Measurements from ENCODE around the gene CAMKV.
"Not testable (repeated sequence)": the region's sequence is repeated elsewhere in the genome, so short reads cannot be mapped to it uniquely, and the experiment has no call there.

Gene CAMKV

GRCh38 chr3:49869525-49870126 is at the start of gene CAMKV:
CAMKV (minus strand) TSS chr3:49869906; CDS start chr3:49862388, 7,518 bp downstream.
- no peak for DNase-seq (ENCODE audit: low read depth in 2 of 2)

- DNase-seq (ENCODE audit: low read depth in 2 of 2) = not testable (repeated sequence)
Observed at GRCh38 chr3:49917806-49918590, 48.3 kb upstream of the CAMKV start.

- no peak for DNase-seq (ENCODE audit: low read depth in 2 of 2)
Observed at GRCh38 chr3:49916686-49917085, 47.0 kb upstream of the CAMKV start.

- no peak for DNase-seq (ENCODE audit: low read depth in 2 of 2)
Observed at GRCh38 chr3:49914906-49915305, 45.2 kb upstream of the CAMKV start.

DNA sequence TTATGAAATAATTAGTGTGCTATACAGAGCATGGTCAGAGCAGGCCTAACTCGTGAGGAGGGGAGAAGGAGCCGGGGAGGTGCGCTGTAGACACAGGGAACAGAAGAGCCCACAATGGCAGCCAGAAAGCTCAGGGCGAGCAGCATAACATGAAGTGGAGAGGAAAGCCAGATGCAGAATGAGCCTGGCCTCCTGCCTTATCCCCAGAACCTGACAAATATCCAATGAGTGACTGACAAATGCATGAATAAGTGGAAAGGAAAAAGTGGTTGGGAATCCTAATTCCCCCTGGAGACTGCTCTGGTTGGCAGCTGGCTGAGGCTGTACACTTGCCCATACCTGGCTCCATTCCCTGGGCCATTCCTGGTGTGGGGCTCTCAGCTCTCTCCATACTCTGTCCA is 43.2 kb upstream of the CAMKV start:
- DNase-seq (ENCODE audit: low read depth in 2 of 2) = no peak

DNA sequence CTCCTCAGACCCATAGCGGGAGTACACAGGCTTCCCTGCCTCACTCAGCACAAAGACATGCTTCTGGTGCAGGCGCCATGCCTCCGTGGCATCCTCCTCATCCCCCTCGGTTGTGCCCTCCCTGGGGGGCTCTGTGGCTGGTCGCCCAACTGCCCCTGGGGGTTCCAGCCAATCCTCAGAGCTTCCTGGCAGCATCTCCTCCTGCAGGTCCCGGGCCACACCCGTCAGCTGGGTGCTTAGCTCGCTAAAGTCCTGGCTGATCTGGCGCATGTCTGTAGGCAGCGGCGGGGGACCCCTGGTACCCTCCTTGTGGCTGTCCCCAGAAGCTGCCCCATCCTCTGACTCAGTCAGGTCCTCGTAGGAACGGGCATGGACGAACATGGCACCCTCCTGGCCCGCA is 41.9 kb upstream of the CAMKV start:
- DNase-seq (ENCODE audit: low read depth in 2 of 2) = no peak

- DNase-seq (ENCODE audit: low read depth in 2 of 2) = no peak
Observed at GRCh38 chr3:49911124-49911420, 41.4 kb upstream of the CAMKV start.

- DNase-seq (ENCODE audit: low read depth in 2 of 2) = no peak
Observed at GRCh38 chr3:49910409-49911123, 40.9 kb upstream of the CAMKV start.

- no peak for DNase-seq (ENCODE audit: low read depth in 2 of 2)
Observed at GRCh38 chr3:49908373-49909199, 38.9 kb upstream of the CAMKV start.

GRCh38 chr3:49906073-49906743 is 36.5 kb upstream of the CAMKV start:
- DNase-seq (ENCODE audit: low read depth in 2 of 2) = peak; percentile 36 to 40

DNA sequence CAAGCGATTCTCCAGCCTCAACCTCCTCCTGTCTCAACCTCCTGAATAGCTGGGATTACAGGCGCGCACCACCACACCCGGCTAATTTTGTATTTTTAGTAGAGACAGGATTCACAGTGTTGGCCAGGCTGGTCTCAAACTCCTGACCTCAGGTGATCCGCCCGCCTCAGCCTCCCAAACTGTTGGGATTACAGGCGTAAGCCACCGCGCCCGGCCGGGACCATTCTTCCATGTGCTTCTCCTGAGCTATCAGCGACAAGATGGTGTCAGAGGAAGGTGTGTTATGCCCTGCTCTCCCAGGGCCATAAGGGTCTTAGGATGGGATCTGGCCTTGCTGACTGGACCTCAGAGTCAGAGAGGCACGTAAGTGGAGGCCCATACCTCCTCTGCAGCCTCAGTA is 34.7 kb upstream of the CAMKV start:
- DNase-seq (ENCODE audit: low read depth in 2 of 2) = not testable (repeated sequence)

DNA sequence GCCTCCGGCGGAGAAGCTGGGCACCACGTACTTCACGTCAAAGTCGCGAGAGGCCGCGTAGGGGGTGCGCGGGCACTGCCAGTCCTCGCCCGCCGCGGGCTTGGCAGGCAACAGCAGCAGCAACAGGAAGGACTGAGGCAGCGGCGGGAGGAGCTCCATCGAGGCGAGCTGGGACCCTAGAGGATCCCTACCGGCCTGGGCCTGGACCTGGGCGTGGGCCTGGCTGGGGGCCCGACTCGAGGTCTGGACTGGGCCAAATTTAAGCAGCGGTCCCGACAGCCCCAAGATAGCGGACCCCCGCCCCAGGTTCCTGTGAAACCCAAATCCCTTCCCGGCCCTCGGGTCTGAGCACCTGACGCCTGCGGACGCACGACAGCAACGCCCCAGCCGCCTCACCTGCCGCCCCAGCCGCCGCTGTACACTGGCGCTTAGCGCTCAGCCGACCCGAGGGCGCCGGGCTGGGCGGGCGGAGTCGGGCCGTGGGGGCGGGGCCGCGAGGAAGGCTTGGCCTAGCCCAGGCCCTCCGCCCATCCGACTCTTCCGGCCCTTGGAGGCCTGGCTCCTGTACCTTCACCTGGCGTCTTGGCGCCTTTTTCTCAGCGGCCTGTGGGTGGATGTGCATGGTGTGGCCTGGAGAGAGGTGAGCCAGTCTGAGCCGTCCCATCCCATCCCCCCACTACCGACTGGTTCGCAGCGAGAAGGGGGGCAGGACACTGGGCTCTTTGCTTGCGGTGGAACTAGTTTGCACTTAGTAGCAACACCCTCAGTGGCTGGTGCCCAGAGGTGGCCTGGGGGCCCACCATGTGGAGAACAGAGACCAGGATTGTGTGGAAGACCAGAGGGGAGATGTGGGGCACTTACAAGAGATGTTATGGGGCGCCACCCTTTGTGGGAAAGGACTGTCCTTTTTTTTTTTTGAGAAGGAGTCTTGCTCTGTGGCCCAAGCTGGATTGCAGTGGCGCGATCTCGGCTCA is 34.0 kb upstream of the CAMKV start, which contains the start of gene MST1R:
Gene MST1R (minus strand): TSS at position 423 of the 974 bp plus-strand sequence. CDS start 264 bp downstream, at position 159.
- peak; percentile 77 to 79 for DNase-seq (ENCODE audit: low read depth in 2 of 2)

DNA sequence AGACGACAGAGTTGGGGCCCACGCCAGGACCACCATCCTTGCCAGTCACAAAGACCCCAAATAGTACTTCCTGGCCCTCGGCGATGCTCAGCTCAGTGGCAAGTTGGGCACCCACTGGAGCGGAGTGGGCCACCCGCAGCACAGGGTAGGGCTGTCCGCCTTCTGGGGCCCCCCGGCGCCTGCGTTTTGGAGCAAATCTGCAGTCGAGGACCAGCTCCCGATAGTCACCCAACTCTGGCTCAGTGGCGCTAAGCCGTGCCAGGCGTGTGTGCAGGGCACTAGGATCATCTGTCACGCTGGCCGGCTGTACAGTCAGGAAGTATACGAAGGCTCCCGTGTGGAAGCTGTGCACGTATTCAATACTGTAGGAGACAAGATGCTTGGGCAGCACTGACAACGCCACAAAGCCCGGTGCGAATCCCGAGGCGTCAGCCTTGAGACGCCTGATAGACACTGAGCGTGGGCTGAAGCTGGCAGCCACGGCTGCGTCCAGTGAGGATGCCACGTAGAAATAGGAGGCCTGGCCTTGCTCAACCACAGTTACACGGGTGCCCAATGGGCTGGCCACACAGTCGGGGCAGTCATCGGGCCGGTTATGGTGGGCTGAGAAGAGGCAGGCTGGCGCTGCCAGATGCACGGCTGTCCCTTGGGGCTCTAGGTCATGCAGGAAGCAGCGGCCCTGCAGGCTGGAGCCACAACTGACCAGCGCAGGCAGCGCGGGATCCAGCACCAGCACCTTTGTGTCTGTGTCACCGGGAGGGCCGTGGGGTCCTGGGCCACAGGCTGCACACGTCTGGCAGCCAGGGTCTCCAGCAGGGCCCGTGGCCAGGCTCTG is 33.0 kb upstream of the CAMKV start:
- no peak for DNase-seq (ENCODE audit: low read depth in 2 of 2)

- DNase-seq (ENCODE audit: low read depth in 2 of 2) = no peak
Observed at GRCh38 chr3:49901366-49902339, 31.9 kb upstream of the CAMKV start.

- DNase-seq (ENCODE audit: low read depth in 2 of 2) = no peak
Observed at GRCh38 chr3:49900491-49901153, 30.9 kb upstream of the CAMKV start.

DNA sequence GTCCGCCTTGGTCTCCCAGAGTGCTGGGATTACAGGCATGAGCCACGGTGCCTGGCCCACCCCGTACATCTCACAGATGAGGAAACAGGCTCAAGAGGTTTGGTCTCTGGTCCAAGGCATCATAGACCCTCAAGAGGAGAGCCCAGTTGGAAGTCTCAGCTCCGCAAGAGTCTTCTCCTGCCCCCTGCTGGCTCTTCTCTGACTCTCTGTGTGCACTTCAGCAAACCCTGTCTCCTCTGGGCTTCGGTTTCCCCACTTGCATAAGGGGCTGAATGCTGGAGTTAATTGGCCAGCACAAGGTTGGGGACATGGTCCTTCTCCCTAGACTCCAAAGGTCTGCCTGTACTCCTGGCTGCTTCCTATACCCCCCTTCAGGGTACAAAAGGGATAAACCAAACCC is 30.1 kb upstream of the CAMKV start:
- no peak for DNase-seq (ENCODE audit: low read depth in 2 of 2)

GRCh38 chr3:49898991-49899390 is 29.3 kb upstream of the CAMKV start:
- no peak for DNase-seq (ENCODE audit: low read depth in 2 of 2)

DNA sequence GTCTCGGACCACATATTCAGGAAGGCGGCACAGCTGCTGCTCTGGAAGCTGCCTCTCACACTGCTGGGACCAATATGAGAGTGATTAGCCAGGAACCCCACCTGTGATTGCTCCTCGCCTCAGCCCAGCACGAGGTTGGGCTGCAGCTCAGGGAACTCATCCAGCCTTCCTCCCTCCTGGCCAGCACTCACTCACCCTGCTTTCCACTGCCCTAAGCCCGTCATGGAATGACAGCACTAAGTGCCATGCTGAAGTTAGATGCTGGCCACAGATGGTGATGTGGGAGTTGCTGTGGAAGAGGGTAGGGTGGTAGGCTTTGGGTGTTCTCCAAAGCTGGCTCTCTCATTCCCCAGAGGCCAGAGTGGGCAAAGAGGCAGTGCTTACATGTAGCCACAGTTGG is 26.6 kb upstream of the CAMKV start:
- DNase-seq (ENCODE audit: low read depth in 2 of 2) = no peak

Measured in stimulated activated CD8-positive, alpha-beta memory T cell treated with anti-CD3 and anti-CD28 coated beads, Interleukin-15, amount 100 ng/mL, for 48 hours (primary cell).